HepG2 (cell line): Measurements from ENCODE around the gene CD300A. TPM values are rescaled to one million over a fixed set of nuclear protein-coding genes. Genes with fewer than 3 reads are reported as not detected.

Experiments used
- ATAC-seq: fragments of 200-7000 bp; cut with Tn5 transposase; 3 replicates; pipeline ENCODE4 v1.9.1; 2020; ENCODE audit warnings: mild to moderate bottlenecking, moderate library complexity
- BruUV-seq: library from RNA; stranded (reverse); fragments of 400-500 nt; replicated peaks from 2 replicates; lab custom pipeline; 2021; lab: Mats Ljungman, UMichigan
- CTCF ChIA-PET: fragments of 300-600 bp; formaldehyde crosslinking; extraction: SDS; loops from one replicate; lab custom pipeline; 2021; ENCODE audit warnings: low total read pairs, inconsistent platforms, low intra/inter-chr PET ratio; lab: Yijun Ruan, JAX
- POLR2A ChIA-PET: fragments of 350-600 bp; sonication (Branson Sonifier 250); formaldehyde crosslinking; loops from one replicate; lab custom pipeline; 2020; ENCODE audit warnings: antibody characterized with exemption, inconsistent platforms; lab: Yijun Ruan, JAX
- DNase-seq: peaks from one replicate; pipeline ENCODE4 v3.0.0-alpha.2; 2015; ENCODE audit warnings: low spot score
- FAIRE-seq: peaks from 3 replicates; lab custom pipeline; 2011; peaks lifted over from hg19 to GRCh38; lab: Jason Lieb, UNC
- H2AFZ ChIP-seq: one replicate; pipeline ENCODE4 v1.6.1; 2011; ENCODE audit warnings: low read length, inconsistent platforms
- H3K27ac ChIP-seq: fragments of 300-600 bp; 3 replicates; pipeline ENCODE4 v1.8.0; 2011; ENCODE audit warnings: mixed run types, mild to moderate bottlenecking, mixed read lengths, low read length, inconsistent platforms; ENCODE audit not compliant: insufficient read depth; ENCODE audit errors: extremely low read length
- H3K27me3 ChIP-seq, 2 experiments: fragments of 200-600 bp in 1 of 2; 2 replicates in 1 of 2; 3 replicates in 1 of 2; pipeline versions ENCODE4 v1.6.0 to v1.8.0; 2011; ENCODE audit warnings: low read length in 2 of 2, mild to moderate bottlenecking in 2 of 2, moderate library complexity in 2 of 2, inconsistent platforms in 1 of 2; ENCODE audit not compliant: insufficient read depth in 2 of 2, control insufficient read depth in 1 of 2
- H3K36me3 ChIP-seq, 2 experiments: fragments of 200-600 bp in 1 of 2; replicated peaks in 1 of 2; 2 replicates in 1 of 2; 3 replicates in 1 of 2; pipeline versions ENCODE4 v1.5.1 to v1.8.0; 2011; ENCODE audit warnings: low read length in 2 of 2, inconsistent platforms in 1 of 2; ENCODE audit not compliant: insufficient read depth in 2 of 2, control insufficient read depth in 1 of 2
- H3K4me1 ChIP-seq: 2 replicates; pipeline ENCODE4 v1.5.1; 2012; ENCODE audit warnings: low read length, inconsistent platforms; ENCODE audit not compliant: insufficient read depth
- H3K4me2 ChIP-seq: 2 replicates; pipeline ENCODE4 v1.6.0; 2011; ENCODE audit warnings: low read depth, low read length, inconsistent platforms
- H3K4me3 ChIP-seq, 3 experiments: fragments of 200-600 bp in 1 of 3; sonication (generic), shearing (Covaris generic) in 1 of 3; replicated peaks in 1 of 3; 2 replicates each; pipeline ENCODE4 v1.5.1; 2011 to 2016; ENCODE audit warnings: low read length in 3 of 3, inconsistent platforms in 2 of 3, low read depth in 2 of 3, mild to moderate bottlenecking in 2 of 3, control low read depth in 1 of 3, mixed read lengths in 1 of 3; ENCODE audit not compliant: insufficient read depth in 1 of 3
- H3K79me2 ChIP-seq: one replicate; pipeline ENCODE4 v1.6.1; 2011; ENCODE audit warnings: low read length, inconsistent platforms; ENCODE audit not compliant: insufficient read depth
- H3K9ac ChIP-seq: 2 replicates; pipeline ENCODE4 v1.6.0; 2011; ENCODE audit warnings: mild to moderate bottlenecking, low read depth, low read length, inconsistent platforms; ENCODE audit not compliant: insufficient read depth
- H3K9me3 ChIP-seq: 2 replicates; pipeline ENCODE4 v1.5.1; 2012; ENCODE audit warnings: mild to moderate bottlenecking, low read length
- H4K20me1 ChIP-seq: 2 replicates; pipeline ENCODE4 v1.6.0; 2011; ENCODE audit warnings: inconsistent platforms, mild to moderate bottlenecking, low read length, moderate library complexity; ENCODE audit not compliant: insufficient read depth
- AHR ChIP-seq: IDR thresholded peaks from 2 replicates; pipeline ENCODE4 v1.6.1; 2018; ENCODE audit warnings: missing genetic modification reagents, missing compliant biosample characterization
- RFX3 ChIP-seq: IDR thresholded peaks from 2 replicates; pipeline ENCODE4 v1.6.1; 2016; ENCODE audit warnings: missing biosample characterization, missing genetic modification reagents
- ZBTB1 ChIP-seq: sonication (generic); formaldehyde crosslinking; IDR thresholded peaks from 2 replicates; pipeline ENCODE4 v1.4.0; 2020; ENCODE audit warnings: missing genetic modification reagents, borderline replicate concordance
- ZBTB21 ChIP-seq: sonication (generic); formaldehyde crosslinking; IDR thresholded peaks from 2 replicates; pipeline ENCODE4 v1.4.0; 2020; ENCODE audit warnings: missing genetic modification reagents
- ZNF230 ChIP-seq: sonication (generic); formaldehyde crosslinking; IDR thresholded peaks from 2 replicates; pipeline ENCODE4 v1.4.0; 2020; ENCODE audit warnings: mild to moderate bottlenecking, missing genetic modification reagents
- WGBS: methylation state at CpG from one replicate; pipeline ENCODE4 v1.1.6; 2017; ENCODE audit warnings: low lambda C conversion rate; 5-methylcytosine and 5-hydroxymethylcytosine counted together
- in situ Hi-C: cut with HindIII; loops from 2 replicates; pipeline ENCODE4 v1.10.0; 2017; ENCODE audit warnings: low pct_unique_long_range_greater_than_20kb; ENCODE audit not compliant: extremely low pct_ligation_motif_present
- intact Hi-C: fragments of 100-400 bp; cut with micrococcal nuclease; formaldehyde crosslinking; loops from one replicate; pipeline ENCODE4 v1.10.0; 2022; ENCODE audit not compliant: unreplicated experiment
- polyA plus RNA-seq, 8 experiments: library from polyadenylated mRNA; depleted of rRNA in 3 of 8; stranded (reverse) in 7 of 8; unstranded in 1 of 8; fragments of >200 nt; fragmentation: Illumina TruSeq in 4 of 8; extraction: Trizol in 4 of 8; gene quantifications; 2 replicates each; pipeline versions ENCODE4 v1.2.1 to v1.2.3, GENCODE V29; 2011 to 2016; ENCODE audit warnings: low read depth in 4 of 8, missing spikeins in 1 of 8, mixed read lengths in 1 of 8; ENCODE audit not compliant: insufficient read depth in 1 of 8
- total RNA-seq, 5 experiments: library from RNA; depleted of rRNA; stranded (reverse); fragments of >200 nt; fragmentation: Illumina TruSeq; extraction: Trizol; gene quantifications; 2 replicates each; pipeline ENCODE4 v1.2.3, GENCODE V29; 2016; ENCODE audit warnings: low read depth in 1 of 5
- TF ChIP-seq, protein P1 (sequence below): sonication (generic); formaldehyde crosslinking; IDR thresholded peaks from 2 replicates; pipeline ENCODE4 v1.5.0; 2020; ENCODE audit warnings: missing genetic modification reagents
- TF ChIP-seq, protein P2 (sequence below): sonication (generic); formaldehyde crosslinking; IDR thresholded peaks from 2 replicates; pipeline ENCODE4 v1.4.0; 2020; ENCODE audit warnings: missing genetic modification reagents
- TF ChIP-seq, protein P3 (sequence below): sonication (generic); formaldehyde crosslinking; IDR thresholded peaks from 2 replicates; pipeline ENCODE4 v1.4.0; 2020; ENCODE audit warnings: missing genetic modification reagents, borderline replicate concordance
- TF ChIP-seq, protein P4 (sequence below): sonication (generic); formaldehyde crosslinking; IDR thresholded peaks from 2 replicates; pipeline ENCODE4 v1.9.0; 2022; ENCODE audit warnings: missing genetic modification reagents, mild to moderate bottlenecking, borderline replicate concordance

Gene CD300A
- total and polyA plus RNA-seq, 2 of the 13 experiments (the other 11 are each of a cell fraction or from before 2014, with no cell fraction given): not detected

DNA sequence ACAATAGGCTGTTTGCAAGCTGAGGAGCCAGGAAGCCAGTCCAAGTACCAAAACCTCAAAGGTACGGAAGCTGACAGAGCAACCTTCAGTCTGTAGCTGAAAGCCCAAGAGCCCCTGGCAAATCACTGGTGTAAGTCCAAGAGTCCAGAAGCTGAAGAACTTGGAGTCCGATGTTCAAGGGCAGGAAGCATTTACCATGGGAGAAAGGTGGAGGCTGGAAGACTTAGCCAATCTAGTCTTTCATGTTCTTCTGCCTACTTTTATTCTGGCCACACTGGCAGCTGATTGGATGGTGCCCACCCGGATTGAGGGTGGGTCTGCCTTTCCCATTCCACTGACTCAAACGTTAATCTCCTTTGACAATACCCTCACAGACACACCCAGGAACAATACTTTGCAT lies 49.5 kb downstream of the CD300A start:
- no TSS peak for BruUV-seq
- WGBS: 32% methylated on average over 4 of the region's 4 CpGs
- 0 out of 2 replicates have a peak, but pooled peaks cover under 1% of the 10 kb centered on the region for H3K4me1 ChIP-seq
- no peak for FAIRE-seq
- no peaks in the 10 kb centered on the region for H3K36me3 ChIP-seq
- ChIA-PET CTCF (no interaction called here), POLR2A (no interaction called here)
- H3K9me3 ChIP-seq: peaks cover 19% of the 10 kb centered on the region
- H3K27me3 ChIP-seq: peaks cover 0 to 7% of the 10 kb centered on the region in 2 experiments; a peak in 2 of 5 replicates
- DNase-seq: no peak
- intact Hi-C loops: no loop called here
- TF ChIP-seq ZNF230 (CRISPR knock-in tag) (no peak), ZBTB1 (CRISPR knock-in tag) (no peak), RFX3 (CRISPR knock-in tag) (no peak), ZBTB21 (no peak), AHR (CRISPR knock-in tag) (no peak)
- TF ChIP-seq, protein P1, sequence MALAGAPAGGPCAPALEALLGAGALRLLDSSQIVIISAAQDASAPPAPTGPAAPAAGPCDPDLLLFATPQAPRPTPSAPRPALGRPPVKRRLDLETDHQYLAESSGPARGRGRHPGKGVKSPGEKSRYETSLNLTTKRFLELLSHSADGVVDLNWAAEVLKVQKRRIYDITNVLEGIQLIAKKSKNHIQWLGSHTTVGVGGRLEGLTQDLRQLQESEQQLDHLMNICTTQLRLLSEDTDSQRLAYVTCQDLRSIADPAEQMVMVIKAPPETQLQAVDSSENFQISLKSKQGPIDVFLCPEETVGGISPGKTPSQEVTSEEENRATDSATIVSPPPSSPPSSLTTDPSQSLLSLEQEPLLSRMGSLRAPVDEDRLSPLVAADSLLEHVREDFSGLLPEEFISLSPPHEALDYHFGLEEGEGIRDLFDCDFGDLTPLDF (CRISPR knock-in tag): no peak
- TF ChIP-seq, protein P2, sequence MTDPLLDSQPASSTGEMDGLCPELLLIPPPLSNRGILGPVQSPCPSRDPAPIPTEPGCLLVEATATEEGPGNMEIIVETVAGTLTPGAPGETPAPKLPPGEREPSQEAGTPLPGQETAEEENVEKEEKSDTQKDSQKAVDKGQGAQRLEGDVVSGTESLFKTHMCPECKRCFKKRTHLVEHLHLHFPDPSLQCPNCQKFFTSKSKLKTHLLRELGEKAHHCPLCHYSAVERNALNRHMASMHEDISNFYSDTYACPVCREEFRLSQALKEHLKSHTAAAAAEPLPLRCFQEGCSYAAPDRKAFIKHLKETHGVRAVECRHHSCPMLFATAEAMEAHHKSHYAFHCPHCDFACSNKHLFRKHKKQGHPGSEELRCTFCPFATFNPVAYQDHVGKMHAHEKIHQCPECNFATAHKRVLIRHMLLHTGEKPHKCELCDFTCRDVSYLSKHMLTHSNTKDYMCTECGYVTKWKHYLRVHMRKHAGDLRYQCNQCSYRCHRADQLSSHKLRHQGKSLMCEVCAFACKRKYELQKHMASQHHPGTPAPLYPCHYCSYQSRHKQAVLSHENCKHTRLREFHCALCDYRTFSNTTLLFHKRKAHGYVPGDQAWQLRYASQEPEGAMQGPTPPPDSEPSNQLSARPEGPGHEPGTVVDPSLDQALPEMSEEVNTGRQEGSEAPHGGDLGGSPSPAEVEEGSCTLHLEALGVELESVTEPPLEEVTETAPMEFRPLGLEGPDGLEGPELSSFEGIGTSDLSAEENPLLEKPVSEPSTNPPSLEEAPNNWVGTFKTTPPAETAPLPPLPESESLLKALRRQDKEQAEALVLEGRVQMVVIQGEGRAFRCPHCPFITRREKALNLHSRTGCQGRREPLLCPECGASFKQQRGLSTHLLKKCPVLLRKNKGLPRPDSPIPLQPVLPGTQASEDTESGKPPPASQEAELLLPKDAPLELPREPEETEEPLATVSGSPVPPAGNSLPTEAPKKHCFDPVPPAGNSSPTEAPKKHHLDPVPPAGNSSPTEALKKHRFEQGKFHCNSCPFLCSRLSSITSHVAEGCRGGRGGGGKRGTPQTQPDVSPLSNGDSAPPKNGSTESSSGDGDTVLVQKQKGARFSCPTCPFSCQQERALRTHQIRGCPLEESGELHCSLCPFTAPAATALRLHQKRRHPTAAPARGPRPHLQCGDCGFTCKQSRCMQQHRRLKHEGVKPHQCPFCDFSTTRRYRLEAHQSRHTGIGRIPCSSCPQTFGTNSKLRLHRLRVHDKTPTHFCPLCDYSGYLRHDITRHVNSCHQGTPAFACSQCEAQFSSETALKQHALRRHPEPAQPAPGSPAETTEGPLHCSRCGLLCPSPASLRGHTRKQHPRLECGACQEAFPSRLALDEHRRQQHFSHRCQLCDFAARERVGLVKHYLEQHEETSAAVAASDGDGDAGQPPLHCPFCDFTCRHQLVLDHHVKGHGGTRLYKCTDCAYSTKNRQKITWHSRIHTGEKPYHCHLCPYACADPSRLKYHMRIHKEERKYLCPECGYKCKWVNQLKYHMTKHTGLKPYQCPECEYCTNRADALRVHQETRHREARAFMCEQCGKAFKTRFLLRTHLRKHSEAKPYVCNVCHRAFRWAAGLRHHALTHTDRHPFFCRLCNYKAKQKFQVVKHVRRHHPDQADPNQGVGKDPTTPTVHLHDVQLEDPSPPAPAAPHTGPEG: no peak
- TF ChIP-seq, protein P3, sequence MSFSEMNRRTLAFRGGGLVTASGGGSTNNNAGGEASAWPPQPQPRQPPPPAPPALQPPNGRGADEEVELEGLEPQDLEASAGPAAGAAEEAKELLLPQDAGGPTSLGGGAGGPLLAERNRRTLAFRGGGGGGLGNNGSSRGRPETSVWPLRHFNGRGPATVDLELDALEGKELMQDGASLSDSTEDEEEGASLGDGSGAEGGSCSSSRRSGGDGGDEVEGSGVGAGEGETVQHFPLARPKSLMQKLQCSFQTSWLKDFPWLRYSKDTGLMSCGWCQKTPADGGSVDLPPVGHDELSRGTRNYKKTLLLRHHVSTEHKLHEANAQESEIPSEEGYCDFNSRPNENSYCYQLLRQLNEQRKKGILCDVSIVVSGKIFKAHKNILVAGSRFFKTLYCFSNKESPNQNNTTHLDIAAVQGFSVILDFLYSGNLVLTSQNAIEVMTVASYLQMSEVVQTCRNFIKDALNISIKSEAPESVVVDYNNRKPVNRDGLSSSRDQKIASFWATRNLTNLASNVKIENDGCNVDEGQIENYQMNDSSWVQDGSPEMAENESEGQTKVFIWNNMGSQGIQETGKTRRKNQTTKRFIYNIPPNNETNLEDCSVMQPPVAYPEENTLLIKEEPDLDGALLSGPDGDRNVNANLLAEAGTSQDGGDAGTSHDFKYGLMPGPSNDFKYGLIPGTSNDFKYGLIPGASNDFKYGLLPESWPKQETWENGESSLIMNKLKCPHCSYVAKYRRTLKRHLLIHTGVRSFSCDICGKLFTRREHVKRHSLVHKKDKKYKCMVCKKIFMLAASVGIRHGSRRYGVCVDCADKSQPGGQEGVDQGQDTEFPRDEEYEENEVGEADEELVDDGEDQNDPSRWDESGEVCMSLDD (CRISPR knock-in tag): no peak
- TF ChIP-seq, protein P4, sequence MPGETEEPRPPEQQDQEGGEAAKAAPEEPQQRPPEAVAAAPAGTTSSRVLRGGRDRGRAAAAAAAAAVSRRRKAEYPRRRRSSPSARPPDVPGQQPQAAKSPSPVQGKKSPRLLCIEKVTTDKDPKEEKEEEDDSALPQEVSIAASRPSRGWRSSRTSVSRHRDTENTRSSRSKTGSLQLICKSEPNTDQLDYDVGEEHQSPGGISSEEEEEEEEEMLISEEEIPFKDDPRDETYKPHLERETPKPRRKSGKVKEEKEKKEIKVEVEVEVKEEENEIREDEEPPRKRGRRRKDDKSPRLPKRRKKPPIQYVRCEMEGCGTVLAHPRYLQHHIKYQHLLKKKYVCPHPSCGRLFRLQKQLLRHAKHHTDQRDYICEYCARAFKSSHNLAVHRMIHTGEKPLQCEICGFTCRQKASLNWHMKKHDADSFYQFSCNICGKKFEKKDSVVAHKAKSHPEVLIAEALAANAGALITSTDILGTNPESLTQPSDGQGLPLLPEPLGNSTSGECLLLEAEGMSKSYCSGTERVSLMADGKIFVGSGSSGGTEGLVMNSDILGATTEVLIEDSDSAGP (CRISPR knock-in tag): no peak
- TF ChIP-seq, all 625 proteins: peak for 0
- Histone ChIP-seq H4K20me1 (no peaks in the 10 kb centered on the region), H3K4me3 (no peak overlapping the region), H3K4me2 (no peak overlapping the region), H3K79me2 (no peaks in the 10 kb centered on the region), H3K9ac (no peak overlapping the region), H3K27ac (no peak overlapping the region), H2AFZ (no peak overlapping the region)
- ATAC-seq: no peak
- in situ Hi-C loops: no loop called here
